Skin epidermis (tissue), 12 donors: ENCODE data around the gene PIGZ.
A peak's percentile ranks its signal among the peaks of the same experiment; 100 is the strongest.

Experiments used
- H3K27ac ChIP-seq, 21 experiments: fragments of 200-600 bp; sonication (generic) in 11 of 21; one replicate each; pipeline ENCODE4 v1.5.0; 2020; ENCODE audit warnings: mild to moderate bottlenecking in 3 of 21, inconsistent platforms in 2 of 21, moderate library complexity in 2 of 21
- H3K4me3 ChIP-seq, 7 experiments: fragments of 200-600 bp; sonication (generic) in 2 of 7; one replicate each; pipeline ENCODE4 v1.5.0; 2020; ENCODE audit warnings: inconsistent platforms in 2 of 7, mild to moderate bottlenecking in 2 of 7, moderate library complexity in 1 of 7

PIGZ gene, protein sequence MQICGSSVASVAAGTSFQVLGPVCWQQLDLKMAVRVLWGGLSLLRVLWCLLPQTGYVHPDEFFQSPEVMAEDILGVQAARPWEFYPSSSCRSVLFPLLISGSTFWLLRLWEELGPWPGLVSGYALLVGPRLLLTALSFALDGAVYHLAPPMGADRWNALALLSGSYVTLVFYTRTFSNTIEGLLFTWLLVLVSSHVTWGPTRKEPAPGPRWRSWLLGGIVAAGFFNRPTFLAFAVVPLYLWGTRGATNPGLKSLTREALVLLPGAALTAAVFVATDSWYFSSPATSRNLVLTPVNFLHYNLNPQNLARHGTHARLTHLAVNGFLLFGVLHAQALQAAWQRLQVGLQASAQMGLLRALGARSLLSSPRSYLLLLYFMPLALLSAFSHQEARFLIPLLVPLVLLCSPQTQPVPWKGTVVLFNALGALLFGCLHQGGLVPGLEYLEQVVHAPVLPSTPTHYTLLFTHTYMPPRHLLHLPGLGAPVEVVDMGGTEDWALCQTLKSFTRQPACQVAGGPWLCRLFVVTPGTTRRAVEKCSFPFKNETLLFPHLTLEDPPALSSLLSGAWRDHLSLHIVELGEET

GRCh38 chr3:196968233-196969133 is at the start of gene PIGZ:
PIGZ (minus strand) TSS chr3:196968833; CDS start chr3:196952031, 16,802 bp downstream.
- Histone ChIP-seq H3K4me3 (peak within 1 kb of the TSS; percentile 57 to 85 (median 82)), H3K27ac (peak within 1 kb of the TSS; percentile 23 to 91 (median 79))

GRCh38 chr3:197017003-197017402 is 48.4 kb upstream of the PIGZ start:
- Histone ChIP-seq H3K27ac (no peak overlapping the region), H3K4me3 (no peak overlapping the region)

DNA sequence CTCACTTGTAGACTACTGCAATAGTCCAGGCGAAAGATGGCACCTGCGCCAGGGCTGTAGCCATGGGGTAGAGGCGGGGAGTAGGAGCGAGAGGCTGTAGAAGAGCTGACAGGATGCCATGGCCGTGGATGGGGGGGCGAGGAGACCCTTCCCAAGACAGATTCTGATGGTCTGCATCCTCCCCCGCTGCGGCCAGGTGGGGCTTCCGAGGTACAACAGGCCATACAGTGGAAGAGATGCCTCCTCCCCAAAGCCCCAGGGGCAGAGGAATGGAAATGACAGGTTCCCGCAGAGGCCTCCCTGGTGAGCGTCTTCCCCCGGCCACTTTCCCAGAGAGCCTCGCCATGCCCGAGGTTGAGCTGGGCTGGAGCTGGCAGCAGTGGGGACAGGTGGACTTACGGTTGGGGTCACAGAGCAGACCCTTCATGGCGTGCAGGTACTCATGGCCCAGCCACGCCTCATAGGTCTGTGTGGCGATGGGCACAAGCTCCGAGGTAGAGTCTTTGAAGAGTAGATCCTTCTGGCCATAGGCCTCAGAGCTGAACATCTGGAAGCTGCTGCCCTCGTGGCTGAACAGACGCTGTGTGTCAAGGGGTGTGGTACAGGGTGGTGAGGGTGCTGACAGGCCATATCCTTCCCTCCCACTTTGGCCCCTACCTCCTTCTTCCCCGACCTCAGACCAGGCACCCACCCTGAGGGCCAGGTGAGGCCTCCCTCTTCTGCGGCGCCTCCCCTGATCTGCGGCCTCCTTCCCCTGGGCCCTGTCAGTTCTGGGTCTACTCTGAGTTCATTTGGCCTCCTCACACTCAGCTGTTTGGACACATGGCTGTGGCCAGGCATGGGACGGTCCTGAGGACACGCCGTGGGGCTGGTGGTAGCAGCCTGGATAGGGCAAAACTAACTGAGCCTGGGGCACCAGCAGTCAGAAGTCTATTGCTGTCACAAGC is 47.4 kb upstream of the PIGZ start:
- Histone ChIP-seq H3K27ac (no peak overlapping the region), H3K4me3 (no peak overlapping the region)

- H3K27ac ChIP-seq, result no peak overlapping the region
Observed at GRCh38 chr3:197014942-197015575, 46.4 kb upstream of the PIGZ start.

DNA sequence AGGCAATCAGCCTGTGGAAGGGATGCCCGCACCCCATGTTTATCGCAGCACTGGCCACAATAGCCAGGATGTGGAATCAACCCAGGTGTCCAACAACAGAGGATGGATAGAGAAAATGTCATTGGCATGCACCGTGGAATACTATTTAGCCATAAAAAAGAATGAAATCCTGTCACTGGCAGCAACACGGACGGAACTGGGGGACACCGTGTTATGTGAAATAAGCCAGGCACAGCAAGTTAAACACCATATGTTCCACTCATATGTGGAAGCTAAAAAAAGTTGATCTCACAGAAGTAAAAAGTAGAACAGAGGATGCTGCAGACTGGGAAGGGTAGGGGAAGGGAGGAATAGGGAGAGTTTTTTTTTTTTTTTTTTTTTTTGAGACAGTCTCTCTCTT is 45.4 kb upstream of the PIGZ start:
- H3K27ac ChIP-seq, result no peak overlapping the region
- H3K4me3 ChIP-seq, result no peak overlapping the region

More at GRCh38 chr3:197014942-197015575, 46.4 kb upstream of the PIGZ start:
- no peak overlapping the region for H3K4me3 ChIP-seq

GRCh38 chr3:197012540-197012883 is 43.9 kb upstream of the PIGZ start:
- Histone ChIP-seq H3K4me3 (no peak overlapping the region), H3K27ac (no peak overlapping the region)

DNA sequence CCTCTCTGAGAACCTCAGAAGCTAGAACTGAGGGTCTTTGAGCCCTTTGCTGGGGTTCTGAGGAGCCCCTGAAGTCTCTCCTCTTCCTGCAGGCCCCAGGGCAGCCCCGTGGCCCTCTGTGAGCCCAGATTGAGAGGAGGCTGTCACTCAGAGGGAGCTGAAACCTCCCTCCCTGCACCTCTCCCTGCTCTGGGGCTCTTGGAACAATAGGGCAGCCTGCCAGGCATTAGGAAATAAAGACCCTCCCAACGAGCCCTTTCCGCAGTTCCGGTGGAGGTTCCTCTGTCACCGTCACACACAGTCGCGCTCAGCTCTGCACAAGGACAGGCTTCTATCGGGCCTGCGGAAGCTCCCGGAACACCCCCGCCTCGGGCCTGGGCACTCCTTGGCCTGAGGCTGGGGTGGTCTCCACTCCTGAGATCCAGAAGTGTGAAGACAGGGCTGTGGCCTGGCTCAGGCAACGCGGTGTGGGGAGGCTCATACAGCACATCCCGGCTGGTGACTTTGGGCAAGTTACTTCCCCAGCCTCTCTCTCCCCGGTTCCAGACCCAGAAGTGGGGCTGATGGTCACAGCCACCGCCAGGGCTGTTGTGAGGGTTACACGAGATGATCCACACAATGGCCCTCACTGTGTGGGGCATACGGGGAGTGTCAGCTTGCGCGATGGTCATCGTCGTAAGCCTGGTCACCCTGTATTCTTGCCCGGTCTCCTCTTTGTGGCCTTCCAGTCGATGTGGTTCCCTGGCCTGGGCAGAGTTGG is 43.3 kb upstream of the PIGZ start:
- H3K4me3 ChIP-seq, result no peak overlapping the region
- no peak overlapping the region for H3K27ac ChIP-seq

GRCh38 chr3:197010556-197011351 is 42.1 kb upstream of the PIGZ start:
- H3K4me3 ChIP-seq, result no peak overlapping the region
- H3K27ac ChIP-seq, result no peak overlapping the region

DNA sequence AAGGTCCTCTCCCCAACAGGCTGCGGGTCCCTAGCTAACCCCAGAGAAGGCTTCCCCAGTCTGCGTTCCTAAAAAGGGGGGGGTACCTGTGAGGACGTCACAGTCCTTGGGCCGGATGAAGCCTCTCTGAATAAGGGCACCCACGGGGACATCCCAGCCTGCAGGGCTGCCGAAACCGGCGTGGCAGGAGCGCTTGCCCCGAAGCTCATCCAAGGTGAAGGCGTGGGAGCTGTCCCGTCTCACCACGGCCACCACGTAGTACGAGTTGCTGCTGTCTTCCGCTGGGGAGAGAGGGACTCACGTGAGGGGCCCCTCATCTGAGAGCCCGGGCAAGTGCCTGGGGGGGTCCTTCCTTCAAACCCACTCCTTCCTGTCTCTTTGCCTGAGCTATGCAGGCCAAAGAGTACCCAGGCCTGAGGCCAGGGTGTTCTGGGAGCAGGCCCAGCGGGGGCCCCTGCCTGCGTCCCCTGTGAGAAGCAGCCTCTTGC is 40.9 kb upstream of the PIGZ start:
- Histone ChIP-seq H3K4me3 (no peak overlapping the region), H3K27ac (no peak overlapping the region)

DNA sequence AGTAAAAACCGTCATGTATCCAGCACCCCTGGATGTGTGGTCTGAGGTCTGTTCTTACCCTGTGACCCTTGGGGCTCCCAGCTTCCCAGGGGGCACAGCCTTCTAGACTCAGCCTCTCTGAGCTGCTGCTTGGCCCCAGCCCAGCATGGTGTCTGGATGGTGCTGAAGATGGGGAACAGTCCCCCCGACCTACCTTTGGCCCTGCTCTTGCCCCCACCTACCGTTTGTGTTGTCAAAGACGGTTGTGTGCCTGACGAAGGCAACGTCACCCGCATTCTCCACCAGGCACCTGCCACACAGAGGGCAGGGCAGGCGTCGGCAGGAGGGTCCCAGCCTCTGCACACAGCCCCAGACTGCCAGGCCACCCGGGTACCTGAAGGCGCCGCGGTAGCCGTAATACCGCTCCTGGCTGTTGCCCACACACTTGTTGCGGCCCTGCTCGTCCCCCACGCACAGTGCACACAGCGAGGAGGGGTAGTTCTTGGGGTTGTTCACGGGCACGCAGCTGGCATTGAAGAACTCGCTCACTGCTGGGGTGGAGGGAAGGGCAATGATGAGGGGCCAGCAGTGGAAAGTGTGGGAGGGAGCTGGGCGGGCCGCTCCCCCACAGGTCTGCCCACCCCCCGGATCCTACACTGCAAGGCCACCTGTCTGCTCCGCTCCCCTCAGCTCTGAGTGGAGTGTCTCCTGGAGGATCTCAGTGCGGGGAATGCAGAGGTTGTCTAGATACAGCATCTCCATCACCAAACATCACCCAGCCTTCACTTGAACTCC is 40.0 kb upstream of the PIGZ start:
- no peak overlapping the region for H3K4me3 ChIP-seq
- H3K27ac ChIP-seq, result no peak overlapping the region

- Histone ChIP-seq H3K4me3 (no peak overlapping the region), H3K27ac (no peak overlapping the region)
Observed at GRCh38 chr3:197007953-197008352, 39.3 kb upstream of the PIGZ start.

- no peak overlapping the region for H3K27ac ChIP-seq
Observed at GRCh38 chr3:197007296-197007940, 38.8 kb upstream of the PIGZ start.

GRCh38 chr3:197006860-197007259 is 38.2 kb upstream of the PIGZ start:
- no peak overlapping the region for H3K4me3 ChIP-seq
- no peak overlapping the region for H3K27ac ChIP-seq

More at GRCh38 chr3:197007296-197007940, 38.8 kb upstream of the PIGZ start:
- no peak overlapping the region for H3K4me3 ChIP-seq

DNA sequence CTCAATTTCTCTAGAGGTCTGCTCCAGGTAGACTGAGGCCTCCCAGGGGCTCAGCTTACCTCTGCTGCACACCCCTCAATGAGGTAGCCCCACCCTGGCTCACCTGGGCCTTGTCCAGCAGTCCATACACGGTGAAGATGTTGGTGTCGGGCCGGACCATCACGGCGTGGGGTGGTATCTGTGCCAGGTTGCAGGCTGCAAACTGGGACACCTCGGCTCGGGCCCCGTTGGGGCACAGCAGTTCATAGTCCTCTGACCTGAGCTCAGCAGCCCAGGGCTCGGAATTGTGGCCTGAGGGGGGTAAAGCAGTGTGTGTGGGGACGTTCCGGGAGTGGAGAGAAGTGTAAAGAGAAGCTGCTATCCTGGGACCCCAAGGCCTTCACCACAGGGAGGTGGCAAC is 37.8 kb upstream of the PIGZ start:
- no peak overlapping the region for H3K4me3 ChIP-seq
- no peak overlapping the region for H3K27ac ChIP-seq

DNA sequence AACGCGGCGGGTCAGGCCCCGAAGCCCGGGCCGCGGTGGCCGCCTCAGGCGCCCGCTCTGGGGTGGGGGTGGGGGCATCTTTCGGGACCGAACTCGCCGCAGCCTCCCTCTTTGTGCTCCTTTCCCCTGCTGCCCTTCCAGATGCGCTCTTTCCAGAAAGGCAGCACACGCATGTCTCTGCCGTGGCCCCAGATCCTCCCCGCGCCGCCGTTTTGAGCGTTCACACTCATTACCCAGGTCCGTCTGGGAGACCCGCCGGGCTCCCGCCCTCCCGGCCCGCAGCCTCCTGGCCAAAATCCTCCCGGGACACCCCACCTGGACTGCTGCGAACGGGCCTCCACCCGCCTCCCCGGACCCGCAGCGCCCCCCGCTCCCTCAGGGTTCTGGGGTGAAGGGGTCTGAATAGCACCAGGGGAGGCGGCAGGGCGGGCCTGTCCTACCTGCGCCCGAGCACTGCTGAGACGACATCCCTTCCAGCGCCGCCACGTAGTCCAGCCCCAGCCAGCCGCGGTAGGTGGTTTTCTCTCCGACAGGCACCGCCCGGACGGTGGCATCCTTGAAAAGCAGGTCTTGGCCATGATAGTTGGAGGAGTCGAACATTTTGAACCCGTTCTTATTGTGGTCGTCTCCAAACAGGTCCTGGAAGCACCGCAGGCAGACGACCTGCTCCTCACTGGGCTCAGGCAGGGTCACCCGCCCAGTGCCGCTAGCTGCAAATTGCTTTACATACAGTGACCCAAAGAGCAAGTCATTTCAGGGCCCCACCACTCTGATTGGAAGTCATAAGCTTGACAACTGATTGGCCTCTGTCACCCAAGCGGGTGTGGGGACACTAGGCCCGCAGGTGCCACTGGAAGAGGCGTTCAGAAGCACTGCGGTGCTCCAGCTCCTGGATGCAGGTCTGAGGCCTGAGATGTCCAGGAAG is 35.1 kb upstream of the PIGZ start:
- peak overlapping the region; percentile 42 to 65 (median 46) for H3K4me3 ChIP-seq
- H3K27ac ChIP-seq, result peak overlapping the region; percentile 51 to 95 (median 84)
